ENCODE data around the gene AP3S2.

AP3S2 gene

DNA sequence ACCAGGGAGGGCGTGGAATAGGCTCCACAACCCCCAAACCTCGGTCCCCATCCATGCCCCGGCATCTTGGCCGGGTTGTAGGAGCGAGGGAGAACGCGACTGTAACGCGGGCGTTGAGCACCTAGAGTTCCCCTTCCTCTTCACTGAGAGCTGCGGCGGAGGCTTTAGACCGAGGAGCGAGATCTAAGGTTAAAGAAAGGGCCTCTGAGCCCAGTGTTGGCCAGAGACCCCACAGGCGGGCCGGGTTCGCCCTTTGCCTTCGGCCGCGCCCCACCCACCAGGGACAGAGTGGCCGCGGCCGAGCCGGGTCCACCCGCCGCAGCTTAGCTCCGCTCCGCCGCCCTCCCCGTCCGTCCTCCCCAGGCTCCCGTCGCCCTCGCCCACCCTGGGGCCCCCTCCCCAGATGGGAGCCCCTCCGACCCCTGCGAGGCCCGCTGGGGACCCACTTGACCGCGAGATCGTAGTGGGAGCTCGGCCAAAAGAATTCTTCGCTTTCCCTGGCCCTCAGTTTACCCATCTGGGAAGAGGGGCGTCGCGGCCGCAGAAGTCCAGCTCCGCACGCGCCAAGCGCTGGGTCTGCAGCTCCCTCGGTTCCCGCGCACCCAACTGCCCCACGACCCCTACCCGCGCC is 79.6 kb downstream of the AP3S2 start:
- DNase-seq (ENCODE audit: low read depth in 3 of 3) = no peak

DNA sequence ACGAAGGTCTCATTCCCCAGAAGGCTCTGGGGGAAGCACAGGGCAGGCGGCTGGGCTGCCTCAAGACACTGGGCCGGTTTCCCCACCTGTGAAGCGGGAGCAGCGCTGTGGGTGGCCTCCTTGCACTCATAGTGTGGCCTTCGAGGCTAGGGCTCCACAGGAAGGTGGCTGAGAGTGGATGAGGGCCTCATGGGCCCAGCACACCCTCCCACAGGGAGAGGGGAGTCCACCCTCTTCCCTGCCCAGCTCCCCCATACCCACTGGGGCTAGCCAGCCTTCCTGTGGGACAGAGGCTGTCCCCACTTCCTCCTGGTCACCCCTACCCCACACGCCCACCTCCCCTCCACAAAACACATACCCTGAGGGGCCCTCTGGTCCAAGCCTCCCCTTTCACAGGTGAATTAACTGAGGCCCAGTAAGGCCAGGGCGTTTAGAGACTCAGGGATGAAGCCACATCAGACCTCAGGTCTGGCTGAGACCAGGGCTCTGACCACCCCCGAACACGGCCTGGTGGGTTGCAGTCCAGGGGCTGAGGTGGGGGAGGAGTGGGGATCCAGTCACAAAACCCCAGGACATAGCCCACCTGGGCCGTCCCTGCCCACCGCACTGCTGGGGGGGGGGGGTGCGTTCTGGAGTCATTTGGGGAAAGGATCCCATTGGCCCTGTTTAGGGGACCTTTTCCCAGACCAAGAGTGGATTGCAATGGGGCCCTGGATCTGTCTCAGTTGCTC is 80.2 kb downstream of the AP3S2 start:
- DNase-seq (ENCODE audit: low read depth in 3 of 3) = no peak

DNA sequence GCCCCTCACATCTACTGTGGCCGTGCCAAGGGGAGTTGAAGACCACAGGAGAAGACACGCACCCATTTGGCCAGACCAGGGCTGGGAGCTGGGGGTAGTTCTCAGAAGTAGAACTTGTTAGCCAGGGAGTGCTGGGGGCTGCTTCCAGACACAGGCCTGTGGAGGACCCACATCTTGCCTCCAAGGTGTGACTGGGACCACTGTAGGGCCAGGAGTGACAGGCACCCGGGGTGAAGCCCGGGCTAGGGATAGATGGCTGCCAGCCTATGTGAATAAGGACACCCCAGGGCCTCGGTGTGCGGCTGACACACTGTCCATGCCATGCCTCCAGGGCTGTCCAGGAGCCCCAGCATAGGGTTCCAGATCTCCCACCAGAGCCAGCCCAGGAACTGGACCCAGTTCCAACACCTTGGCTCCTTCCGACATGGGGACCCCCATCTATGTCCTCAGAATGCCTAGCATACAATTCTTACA is 80.9 kb downstream of the AP3S2 start:
- DNase-seq (ENCODE audit: low read depth in 3 of 3) = no peak

DNA sequence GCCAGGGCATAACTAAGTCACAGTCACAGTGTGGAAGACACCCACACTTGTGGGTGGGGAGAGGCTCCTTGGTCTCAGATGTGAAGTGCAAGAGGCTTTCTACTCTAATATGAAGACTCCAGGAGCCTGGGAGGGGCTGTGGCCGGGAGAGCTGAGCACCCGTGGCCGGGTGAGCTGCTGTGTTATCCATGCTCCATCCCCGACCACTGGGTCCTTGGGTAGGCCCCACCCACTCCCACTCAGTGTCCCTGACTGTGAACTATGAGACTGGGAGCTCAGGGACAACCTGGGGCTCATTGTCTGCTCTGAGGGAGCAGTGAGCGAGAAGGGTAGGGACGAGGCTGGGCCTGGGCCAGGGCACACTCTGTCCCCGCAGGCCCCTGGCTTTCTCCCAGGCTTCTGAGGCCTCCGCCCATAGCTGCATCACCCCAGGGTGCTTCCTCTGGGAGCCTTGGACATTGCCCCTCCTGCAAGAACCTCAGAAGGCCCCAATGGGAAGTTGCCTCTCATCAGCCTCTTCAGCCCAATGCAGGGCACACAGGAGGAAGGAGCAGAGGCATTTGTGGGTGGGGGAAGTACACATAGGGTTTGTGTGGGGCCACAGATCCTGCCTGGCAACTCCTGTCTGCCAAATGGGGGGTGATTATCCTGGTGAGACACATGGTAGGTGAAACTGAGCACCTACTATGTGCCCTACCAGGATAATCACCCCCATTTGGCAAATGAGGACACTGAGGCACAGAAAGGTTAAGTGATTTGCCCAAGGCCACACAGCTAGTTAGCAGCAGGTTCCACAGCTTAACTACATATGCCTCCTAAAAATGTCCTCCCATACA is 81.6 kb downstream of the AP3S2 start:
- no peak for DNase-seq (ENCODE audit: low read depth in 3 of 3)

DNA sequence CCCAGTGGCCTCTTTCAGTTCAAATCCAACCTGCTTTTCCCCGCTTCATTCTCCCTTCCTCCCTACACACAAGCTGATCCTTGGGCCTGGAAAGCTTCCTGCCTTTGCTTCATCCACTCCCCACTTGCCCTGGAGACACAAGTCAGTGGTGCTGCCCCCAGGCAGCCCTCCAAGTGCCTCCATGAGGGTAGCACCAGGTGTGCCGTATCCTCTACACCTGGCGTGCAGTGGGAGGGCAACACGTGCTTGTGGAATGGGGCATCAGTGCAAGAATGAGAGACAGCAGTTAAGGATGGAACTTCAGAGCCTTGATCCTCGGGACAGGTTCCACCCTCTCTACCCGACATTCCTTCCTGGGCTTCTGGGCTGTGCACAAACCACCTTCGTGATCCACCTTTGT is 83.0 kb downstream of the AP3S2 start:
- no peak for DNase-seq (ENCODE audit: low read depth in 3 of 3)

DNA sequence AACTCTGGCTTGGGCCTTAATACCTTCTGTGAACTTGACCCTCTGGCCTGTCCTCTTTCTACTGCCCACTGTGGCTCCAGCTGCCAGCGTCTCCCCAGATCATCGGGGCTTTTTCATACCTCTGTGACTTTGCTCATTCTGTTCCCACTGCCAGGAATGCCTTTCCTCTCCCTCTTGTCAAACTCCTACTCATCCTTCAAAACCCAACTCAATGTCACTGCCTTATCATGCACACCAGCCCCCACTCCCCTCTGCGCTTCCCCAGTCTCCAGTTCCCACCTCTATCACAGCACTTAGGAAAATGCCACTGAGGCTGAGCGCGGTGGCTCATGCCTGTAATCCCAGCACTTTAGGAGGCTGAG is 84.0 kb downstream of the AP3S2 start:
- no peak for DNase-seq (ENCODE audit: low read depth in 3 of 3)

DNA sequence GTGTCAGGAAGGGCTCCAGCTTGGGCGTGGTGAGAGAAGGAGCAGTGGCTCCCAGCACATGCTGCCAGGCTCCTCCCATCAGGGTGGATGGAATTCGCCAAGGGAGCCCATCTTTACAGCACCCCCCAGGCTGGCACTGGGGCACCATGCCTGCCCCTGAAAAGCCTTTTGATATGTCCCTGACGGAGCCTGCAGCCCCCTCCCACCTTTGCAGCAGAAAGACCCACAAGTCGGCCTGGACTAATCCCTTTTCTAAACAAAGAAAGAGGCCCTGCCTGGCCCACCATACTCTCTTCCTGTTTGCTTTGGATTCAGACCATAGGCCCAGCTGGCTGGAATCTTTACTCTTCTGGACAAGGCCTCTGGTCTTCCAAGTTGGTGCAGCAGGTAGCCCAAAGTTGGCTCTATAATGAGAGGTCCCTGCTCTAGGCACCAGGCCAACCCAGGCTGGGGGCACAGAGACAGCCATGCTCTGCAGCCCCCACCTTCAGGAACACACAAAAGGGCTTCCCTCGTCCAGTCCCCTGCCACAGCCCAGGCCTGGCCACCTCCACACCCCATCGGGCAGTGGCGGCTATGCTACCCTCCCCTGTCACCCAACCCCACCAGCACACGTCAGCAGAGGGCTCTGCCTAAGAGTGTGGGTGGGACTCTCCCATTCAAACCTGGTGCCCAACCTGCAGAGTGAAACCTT is 84.6 kb downstream of the AP3S2 start:
- no peak for DNase-seq (ENCODE audit: low read depth in 3 of 3)

DNA sequence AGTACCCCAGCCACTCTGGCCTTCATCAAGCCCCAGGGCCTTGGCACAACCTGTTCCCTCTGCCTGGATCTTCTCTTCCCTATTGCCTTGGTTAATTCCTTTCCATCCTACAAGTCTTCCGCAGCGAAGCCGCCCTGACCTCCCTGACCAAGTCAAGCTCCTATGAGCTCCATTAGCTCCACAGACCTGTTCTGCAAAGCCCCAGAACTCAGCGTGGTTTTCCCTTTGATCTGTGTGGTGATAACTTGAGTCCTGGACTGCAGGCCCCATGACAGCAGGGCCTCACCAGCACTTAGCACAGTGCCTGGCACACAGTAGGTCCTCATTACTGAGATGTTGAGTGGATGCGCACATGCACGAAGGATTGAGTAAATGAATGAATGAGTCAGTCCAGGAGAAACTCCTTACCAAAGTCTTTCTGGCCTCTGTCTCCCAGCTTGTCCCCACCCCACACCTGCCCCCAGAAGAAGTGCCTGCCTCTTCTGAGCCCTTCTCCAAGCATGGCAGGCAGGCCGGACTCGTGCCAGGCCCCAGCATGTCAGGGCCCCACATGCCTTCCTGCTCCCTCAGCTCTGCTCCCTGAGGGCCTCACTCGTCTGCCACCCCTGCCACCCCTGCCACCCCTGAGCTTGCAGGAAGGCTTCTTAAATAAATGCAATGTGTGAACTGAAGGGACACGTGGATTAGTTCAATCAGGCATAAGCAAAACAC is 85.5 kb downstream of the AP3S2 start:
- DNase-seq (ENCODE audit: low read depth in 3 of 3) = no peak

DNA sequence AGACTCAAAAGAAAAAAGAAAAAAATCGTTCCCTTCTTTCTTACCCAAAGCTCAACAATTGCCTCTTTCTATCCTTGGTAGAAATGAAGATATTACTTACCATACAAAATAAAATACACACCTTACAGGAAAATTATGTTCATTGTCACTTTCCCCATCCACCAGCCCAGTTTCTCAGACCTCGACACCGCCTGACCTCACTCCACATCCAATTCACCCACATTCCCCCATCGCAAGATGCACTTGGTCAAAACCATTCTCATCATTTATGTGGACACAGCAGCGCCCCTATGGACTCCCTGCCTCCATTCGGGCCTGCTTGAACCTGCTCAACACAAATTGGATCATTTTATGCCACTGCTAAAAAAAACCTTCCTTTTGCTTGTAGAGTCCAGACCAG is 86.1 kb downstream of the AP3S2 start:
- no peak for DNase-seq (ENCODE audit: low read depth in 3 of 3)

DNA sequence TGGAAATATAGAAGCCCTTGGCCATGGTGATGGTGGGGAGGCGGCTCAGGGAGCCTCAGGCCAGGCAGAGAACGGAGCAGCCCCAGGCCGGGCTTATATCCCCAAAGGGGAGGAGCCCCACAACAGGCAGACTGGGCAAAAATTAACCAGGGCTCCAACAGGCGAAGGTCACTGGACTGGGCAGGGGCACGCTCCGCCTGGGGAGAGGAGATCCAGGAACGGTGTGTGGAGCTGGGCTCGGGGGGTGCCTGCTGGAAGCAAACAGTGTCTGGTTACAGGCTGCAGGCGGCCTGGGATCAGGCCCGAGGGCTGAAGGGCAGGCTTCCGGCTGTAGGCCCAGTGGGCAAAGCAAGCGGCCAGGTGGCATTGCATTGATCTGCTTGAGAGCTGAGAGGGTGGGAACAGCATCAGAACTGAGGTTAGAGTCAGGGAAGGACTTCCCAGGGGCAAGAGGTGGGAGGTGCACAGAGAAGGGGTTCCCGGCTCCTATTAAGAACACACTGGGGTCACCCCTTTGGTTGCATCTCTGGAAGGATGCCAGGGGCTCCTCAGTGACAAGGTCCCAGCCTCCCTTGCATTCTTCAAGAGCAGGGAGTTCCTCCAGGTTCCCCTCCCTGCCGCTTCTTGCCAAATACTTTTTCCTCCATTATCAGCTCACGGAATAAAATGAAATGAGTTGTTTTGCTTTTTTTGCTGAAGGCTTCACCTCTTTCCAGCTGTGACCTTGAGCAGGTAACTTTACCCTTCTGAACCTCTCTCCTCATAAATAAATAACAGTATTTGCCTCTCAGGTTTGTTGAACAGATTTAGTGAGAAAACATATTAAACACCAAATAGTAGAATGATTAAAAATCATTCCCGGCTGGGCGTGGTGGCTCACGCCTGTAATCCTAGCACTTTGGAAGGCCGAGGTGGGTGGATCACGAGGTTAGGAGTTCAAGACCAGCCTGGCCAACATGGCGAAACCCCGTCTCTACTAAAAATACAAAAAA is 86.9 kb downstream of the AP3S2 start:
- no peak for DNase-seq (ENCODE audit: low read depth in 3 of 3)

DNA sequence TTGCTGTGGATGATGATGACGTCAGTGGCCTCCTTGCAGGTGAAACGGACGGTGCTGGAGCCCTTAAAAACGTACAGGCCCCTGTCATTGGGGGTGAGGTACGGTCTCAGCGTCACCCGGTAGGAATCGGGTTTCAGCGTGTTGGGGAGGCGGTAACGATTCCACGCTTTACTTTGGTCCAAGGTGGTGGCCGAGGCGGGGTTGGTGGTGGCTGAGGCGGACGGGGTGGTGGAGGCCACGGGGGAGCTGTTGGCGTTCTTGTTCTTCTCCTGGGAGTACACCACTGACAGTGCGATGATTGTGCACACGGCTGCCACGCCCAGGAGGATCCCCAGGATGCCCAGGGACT is 87.6 kb downstream of the AP3S2 start:
- no peak for DNase-seq (ENCODE audit: low read depth in 3 of 3)

DNA sequence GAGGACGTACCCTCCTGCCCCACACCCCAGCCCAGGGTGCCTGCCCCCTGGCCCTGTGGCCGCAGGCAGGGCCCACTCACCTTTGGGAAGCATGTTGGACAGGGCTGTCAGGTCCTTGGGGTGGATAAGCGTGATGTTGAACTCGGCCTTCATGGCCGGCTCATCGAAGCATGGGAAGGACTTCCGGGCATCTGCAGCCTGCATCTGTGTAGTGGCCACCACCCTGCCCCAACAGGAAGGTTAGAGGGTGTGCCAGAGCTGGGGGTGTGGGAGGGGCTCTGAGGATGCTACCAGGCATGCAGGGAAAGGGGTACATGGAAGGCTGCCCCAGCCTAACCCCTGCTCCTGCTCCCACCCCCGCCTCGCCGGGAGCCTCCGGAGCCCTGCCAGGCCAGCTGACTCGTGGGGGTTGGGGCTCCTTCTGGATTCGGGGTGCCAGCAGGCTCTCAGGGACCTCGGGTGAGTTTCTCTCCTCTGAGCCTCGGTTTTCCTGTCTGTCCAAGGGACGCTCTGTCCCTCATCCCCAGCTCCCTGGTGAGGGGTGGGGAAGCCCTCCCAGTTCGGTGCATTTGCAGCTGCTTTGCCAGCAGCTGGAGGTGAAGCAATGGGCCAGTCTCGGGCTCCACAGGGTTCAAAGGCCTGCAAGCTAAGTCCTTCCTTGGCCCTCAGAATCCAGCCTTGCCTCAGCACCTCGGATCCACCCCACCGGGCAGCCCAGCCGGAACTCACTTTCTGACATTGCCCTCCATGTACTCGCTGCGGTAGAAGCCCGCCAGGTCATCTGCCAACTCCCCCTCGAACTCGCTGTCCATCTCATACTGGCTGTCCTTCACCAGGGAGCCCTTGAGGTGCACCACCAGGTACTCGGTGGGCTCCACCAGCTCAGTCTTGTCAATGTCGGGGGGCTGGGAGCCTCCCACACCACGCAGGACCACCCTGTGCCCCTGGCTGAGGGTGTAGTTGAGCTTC is 88.3 kb downstream of the AP3S2 start:
- no peak for DNase-seq (ENCODE audit: low read depth in 3 of 3)

DNA sequence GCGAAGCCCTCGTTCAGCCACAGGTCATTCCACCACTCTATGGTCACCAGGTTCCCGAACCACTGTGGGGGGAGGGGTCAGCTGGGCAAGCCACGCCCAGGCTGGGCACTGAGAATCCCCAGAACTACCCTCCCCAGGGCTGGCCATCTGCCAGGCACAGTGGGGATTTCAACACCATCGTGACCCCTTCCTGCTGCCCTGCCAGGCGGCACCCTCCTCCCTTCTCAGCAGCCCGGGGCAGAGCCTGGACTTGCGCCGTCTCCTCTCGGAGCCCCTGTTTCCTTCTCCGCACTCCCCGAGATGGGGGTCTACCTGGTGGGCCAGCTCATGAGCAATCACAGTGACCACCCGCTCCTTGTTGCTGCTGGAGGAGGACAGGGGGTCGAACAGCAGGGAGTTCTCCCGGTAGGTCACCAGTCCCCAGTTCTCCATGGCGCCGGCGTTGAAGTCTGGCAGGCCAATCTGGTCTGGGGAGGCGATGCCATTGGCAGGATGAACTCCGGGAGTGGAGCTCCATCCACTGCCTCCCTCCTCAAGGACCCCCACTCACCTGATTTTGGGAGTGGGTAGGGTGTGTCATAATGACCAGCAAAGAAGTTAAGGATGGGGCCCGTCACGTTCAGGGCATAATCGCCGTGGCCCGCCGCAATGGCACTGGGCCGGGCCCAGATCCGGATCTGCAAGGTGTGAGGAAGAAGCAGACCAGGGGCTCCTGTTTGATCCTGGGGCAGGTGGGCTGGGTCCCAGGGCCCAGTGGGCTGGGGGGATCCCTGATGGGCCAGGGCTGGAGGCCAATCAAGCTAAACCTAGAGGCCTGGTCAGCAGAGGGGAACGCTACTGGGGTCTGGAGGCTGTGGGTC is 89.6 kb downstream of the AP3S2 start:
- no peak for DNase-seq (ENCODE audit: low read depth in 3 of 3)

DNA sequence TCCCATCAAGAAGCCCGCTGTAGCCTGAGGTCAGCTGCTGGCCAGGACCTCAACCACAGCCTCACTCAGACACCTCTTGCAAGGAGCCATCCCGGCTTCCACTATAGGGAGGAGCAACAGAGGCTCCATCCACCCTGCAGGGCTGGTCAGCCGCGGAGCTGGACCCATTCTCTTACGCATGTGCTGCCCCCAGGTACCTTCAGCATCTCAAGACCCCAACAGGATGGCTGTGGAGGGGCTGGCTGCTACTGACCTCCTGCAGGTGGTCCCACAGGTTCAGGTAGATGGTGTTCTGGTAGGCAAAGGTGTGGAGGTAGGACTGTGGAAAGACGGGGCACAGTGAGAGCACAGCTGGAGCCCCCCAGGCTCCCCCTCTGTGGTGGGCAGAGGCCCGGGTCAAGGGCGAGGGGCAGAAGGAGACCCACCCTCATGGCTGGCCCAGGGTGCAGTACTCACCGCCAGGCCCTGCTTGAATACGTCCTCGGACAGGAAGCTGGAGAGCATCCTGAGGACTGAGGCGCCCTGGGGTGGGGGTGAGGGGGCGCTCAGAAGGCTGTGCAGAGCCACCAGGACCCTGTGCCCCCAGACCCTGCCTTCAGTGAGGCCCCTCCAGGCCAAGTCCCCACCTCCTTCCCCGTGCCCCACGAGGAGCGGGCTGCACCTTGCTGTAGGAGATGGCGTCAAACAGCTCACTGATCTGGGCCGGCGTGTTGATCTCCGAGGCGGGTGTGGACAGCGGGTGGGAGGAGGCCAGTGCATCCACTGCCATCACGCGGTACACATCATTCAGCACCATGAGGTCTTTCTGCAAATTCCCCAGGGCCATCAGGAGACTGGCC is 90.6 kb downstream of the AP3S2 start:
- DNase-seq (ENCODE audit: low read depth in 3 of 3) = no peak

DNA sequence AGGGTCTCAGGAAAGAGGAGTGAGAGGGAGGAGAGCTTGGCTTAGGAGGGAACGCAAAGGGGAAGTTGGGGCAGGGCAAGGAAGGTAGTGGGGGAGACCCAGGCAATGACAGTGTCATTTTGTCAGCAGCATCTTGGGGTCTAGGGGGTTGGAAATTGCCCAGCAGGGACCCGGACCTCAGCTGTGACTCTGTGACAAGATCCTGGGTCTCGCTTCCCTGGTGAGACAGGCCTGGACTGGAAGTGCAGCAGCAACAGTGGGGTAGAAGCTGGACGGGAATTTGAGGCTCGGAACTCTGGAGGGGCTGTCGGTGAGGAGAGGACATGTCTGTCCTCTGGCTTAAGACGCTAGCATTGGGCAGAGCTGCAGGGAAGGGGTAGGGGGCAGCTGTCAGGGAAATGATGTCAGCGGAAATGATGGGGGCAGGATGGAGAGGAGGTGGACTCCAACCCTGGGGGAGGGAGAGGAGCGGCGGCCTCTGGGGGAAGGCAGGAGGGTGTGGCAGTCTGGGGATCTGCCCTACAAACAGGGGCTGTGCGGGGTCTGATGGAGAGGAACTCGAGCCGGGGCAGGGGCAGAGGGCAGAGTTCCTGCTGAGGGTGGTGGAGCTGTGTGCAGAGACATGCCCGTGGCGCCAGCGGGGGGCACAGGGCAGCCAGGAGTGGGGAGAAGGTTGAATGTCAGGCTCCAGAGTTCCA is 91.4 kb downstream of the AP3S2 start:
- DNase-seq (ENCODE audit: low read depth in 3 of 3) = no peak

DNA sequence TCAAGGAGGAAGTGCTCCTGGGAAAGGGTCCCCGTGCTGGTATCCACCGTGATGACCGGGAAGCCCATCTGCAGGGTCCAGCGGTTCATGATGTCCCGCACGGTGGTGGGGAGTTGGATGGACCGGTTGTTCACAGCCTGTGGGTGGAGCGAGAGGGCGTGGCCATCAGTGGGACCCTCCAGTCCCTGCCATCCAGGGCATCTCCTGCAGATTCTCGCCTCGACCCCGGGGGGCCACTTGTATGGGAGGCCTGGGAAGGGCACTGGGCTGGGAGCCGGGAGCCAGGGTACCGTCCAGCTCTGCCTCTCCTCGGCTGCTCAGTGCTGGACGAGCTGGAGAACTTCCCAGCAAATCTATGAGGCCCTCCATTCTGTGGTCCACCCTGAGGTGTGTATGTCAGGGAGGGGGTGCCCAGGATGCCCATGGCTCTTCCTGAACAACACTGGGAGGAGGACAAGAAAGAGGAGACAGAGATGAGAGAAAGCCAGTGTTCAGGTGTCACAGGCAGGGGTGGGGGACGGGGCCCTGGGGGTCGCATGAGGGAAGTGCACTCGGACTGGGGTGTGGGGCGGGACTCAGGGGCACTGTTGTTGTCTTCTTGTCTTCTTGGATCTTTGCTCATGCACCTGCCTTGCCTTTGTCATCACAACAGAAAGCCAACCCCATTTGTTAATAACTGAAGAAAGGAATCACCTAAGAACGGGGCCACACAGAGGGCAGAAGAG is 92.2 kb downstream of the AP3S2 start:
- no peak for DNase-seq (ENCODE audit: low read depth in 3 of 3)
